Astrocyte (in vitro differentiated cells and primary cell): ENCODE data around the gene MMEL1.
"Not testable (repeated sequence)": the region's sequence is repeated elsewhere in the genome, so short reads cannot be mapped to it uniquely, and the experiment has no call there.

Experiments used
- EZH2 ChIP-seq: IDR thresholded peaks from 2 replicates; pipeline ENCODE4 v1.6.1; 2012; ENCODE audit warnings: mild to moderate bottlenecking, low read length, inconsistent platforms; ENCODE audit not compliant: insufficient read depth
- TF ChIP-seq, protein P1 (sequence below): IDR thresholded peaks from 2 replicates; pipeline ENCODE4 v1.5.1; 2011; ENCODE audit warnings: low read depth, mild to moderate bottlenecking, inconsistent platforms, low read length, moderate library complexity; ENCODE audit not compliant: insufficient read depth

DNA sequence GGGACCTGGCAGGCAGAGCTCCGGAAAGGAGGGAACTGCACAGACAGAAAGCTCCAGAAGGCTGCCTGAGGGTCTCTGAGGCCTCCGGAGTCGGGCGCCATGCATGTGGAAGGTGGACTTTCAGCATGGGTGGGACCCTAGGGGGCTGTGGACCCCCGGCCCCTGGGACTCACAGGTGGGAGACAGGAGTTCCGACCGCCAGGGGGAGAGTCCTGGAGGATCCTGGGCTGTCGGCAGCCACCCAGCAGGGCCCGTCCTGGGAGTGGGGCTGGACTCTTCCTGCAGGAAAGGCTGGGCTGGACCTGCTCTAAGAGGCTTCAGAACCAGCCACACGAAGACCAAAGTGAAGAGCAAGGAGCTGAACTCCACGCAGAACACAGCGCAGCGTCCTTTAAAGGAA, 63.1 kb downstream of the MMEL1 start:
- TF ChIP-seq, protein P1, sequence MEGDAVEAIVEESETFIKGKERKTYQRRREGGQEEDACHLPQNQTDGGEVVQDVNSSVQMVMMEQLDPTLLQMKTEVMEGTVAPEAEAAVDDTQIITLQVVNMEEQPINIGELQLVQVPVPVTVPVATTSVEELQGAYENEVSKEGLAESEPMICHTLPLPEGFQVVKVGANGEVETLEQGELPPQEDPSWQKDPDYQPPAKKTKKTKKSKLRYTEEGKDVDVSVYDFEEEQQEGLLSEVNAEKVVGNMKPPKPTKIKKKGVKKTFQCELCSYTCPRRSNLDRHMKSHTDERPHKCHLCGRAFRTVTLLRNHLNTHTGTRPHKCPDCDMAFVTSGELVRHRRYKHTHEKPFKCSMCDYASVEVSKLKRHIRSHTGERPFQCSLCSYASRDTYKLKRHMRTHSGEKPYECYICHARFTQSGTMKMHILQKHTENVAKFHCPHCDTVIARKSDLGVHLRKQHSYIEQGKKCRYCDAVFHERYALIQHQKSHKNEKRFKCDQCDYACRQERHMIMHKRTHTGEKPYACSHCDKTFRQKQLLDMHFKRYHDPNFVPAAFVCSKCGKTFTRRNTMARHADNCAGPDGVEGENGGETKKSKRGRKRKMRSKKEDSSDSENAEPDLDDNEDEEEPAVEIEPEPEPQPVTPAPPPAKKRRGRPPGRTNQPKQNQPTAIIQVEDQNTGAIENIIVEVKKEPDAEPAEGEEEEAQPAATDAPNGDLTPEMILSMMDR = not testable (repeated sequence)
- not testable (repeated sequence) for TF ChIP-seq EZH2
